Measurements from ENCODE around the gene CDC37.

Gene CDC37

DNA sequence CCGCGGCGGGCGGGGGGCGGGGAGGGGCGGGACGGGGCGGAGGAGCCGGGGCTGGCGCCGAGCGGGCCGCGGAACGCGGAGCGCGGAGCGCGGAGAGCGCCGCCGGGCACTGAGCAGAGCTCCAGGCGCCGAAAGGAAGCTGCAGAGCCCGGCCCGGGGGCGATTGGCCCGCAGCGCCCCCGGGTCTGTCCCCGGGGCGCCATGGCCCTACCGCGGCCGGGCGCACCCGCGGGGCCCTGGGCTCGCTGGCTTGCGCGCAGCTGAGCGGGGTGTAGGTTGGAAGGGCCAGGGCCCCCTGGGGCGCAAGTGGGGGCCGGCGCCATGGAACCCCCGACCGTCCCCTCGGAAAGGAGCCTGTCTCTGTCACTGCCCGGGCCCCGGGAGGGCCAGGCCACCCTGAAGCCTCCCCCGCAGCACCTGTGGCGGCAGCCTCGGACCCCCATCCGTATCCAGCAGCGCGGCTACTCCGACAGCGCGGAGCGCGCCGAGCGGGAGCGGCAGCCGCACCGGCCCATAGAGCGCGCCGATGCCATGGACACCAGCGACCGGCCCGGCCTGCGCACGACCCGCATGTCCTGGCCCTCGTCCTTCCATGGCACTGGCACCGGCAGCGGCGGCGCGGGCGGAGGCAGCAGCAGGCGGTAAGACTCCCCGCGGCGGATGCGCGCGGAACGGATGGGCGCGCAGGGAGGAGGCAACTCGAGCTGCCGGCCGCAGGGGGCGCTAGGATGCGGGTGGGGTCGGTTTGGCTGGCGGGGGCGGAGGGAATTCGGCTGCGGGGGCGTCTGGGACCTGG is 17.3 kb upstream of the CDC37 start, which contains the start of gene PDE4A:
TSS of gene PDE4A (plus strand) at position 95 of the 796 bp plus-strand sequence. CDS start at position 322, 227 bp downstream.
- peak within 1 kb of the TSS; percentile 97 for H3K4me2 ChIP-seq
- H4K20me1 ChIP-seq = peaks cover 64% of the 10 kb centered on the region
- H3K27me3 ChIP-seq = no peaks in the 10 kb centered on the region
- peaks cover 70% of the 10 kb centered on the region for H3K4me1 ChIP-seq
- H3K4me3 ChIP-seq = peak within 1 kb of the TSS; percentile 95
- H3K9me3 ChIP-seq = no peaks in the 10 kb centered on the region
- H3K9ac ChIP-seq = peak within 1 kb of the TSS; percentile 92
- no peak for TF ChIP-seq Cebpa-rat (IDR thresholded peaks at IDR 0.05)
- H3K27ac ChIP-seq = peak within 1 kb of the TSS; percentile 95
- no peaks in the 10 kb centered on the region for H3K36me3 ChIP-seq

- H4K20me1 ChIP-seq = peaks cover 56% of the 10 kb centered on the region
- H3K36me3 ChIP-seq = no peaks in the 10 kb centered on the region
- peak overlapping the region; percentile 95 for H3K27ac ChIP-seq
- H3K9me3 ChIP-seq = no peaks in the 10 kb centered on the region
- peak overlapping the region; percentile 92 for H3K9ac ChIP-seq
- H3K4me2 ChIP-seq = peak overlapping the region; percentile 97
- H3K27me3 ChIP-seq = no peaks in the 10 kb centered on the region
- peak overlapping the region; percentile 95 for H3K4me3 ChIP-seq
- H3K4me1 ChIP-seq = peaks cover 70% of the 10 kb centered on the region
- TF ChIP-seq Cebpa-rat (IDR thresholded peaks at IDR 0.05) = no peak
Observed at GRCh38 chr19:10419646-10420443, 16.5 kb upstream of the CDC37 start.

DNA sequence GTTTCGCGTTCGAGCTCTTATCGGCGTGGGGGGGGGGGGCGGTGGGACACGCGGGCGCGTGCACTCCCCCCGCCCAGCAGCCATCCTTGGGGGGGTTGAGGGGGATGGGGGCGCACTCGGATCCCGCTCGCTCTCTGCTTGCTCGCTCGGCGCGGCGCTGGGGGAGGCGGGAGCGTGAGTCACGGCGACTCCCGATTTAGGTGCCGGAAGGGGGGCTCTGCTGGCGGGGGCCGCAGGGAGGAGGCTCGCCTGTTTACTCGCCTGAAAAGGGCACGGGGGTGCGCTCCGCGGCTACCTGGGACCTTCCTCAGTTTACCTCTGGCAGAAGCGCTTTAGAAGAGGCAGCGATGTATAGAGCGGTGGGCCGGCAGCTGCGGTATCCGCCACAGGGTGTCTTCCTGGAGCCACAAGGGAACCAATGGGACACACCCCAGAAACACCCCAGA is 15.9 kb upstream of the CDC37 start:
- Histone ChIP-seq H3K4me3 (peak overlapping the region; percentile 95), H3K9me3 (peaks cover 5% of the 10 kb centered on the region; the same call in 1 of the 2 replicates), H3K9ac (peak overlapping the region; percentile 92), H3K27ac (peak overlapping the region; percentile 95), H3K36me3 (no peaks in the 10 kb centered on the region), H4K20me1 (peaks cover 51% of the 10 kb centered on the region), H3K4me1 (peaks cover 70% of the 10 kb centered on the region), H3K27me3 (no peaks in the 10 kb centered on the region), H3K4me2 (peak overlapping the region; percentile 97)
- no peak for TF ChIP-seq Cebpa-rat (IDR thresholded peaks at IDR 0.05)

DNA sequence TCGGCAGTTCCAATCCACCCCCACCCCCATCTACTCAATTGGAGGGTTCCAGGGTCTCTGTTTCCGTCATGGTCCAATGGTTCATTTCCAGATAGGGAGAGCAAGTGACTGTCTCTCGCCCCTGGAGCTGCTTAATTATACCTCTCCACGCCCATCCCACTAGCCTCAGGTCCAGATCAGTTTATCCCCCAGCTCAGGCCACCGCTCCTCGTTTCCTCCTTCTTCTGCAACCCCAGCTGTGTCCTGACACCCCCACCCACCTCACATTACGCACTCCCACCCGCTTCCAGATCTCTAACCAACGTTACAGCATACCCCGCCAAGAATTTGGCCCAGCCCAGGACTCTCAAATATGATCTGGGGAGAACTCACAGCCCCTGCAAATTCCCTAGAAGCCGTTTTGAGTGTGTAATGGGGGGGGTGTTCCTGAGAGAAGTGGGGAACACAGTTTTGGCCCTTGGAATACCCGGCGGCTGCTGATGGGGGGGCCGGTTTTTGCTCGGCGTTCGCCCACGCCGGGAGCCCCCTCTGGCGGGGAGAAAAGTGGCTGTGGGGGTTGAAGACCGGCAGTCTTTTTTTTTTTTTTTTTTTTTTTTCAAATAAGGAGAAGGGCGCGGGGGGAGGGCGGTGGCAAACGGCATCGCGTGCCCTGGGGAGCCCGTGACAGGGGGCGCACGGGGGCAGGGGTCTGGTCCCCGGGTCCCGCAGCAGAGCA is 15.3 kb upstream of the CDC37 start:
- H3K9me3 ChIP-seq = peaks cover 5% of the 10 kb centered on the region; the same call in 1 of the 2 replicates
- peaks cover 70% of the 10 kb centered on the region for H3K4me1 ChIP-seq
- no peaks in the 10 kb centered on the region for H3K36me3 ChIP-seq
- peak overlapping the region; percentile 97 for H3K4me2 ChIP-seq
- peaks cover 45% of the 10 kb centered on the region for H4K20me1 ChIP-seq
- peak overlapping the region; percentile 92 for H3K9ac ChIP-seq
- TF ChIP-seq Cebpa-rat (IDR thresholded peaks at IDR 0.05) = no peak
- peak overlapping the region; percentile 95 for H3K4me3 ChIP-seq
- peak overlapping the region; percentile 95 for H3K27ac ChIP-seq
- no peaks in the 10 kb centered on the region for H3K27me3 ChIP-seq

GRCh38 chr19:10418235-10418484 is 14.8 kb upstream of the CDC37 start:
- H3K27me3 ChIP-seq = no peaks in the 10 kb centered on the region
- peak overlapping the region; percentile 95 for H3K4me3 ChIP-seq
- H3K9me3 ChIP-seq = peaks cover 5% of the 10 kb centered on the region; the same call in 1 of the 2 replicates
- H3K9ac ChIP-seq = peak overlapping the region; percentile 92
- H3K4me2 ChIP-seq = peak overlapping the region; percentile 97
- H3K36me3 ChIP-seq = no peaks in the 10 kb centered on the region
- H3K27ac ChIP-seq = peak overlapping the region; percentile 95
- H3K4me1 ChIP-seq = peaks cover 70% of the 10 kb centered on the region
- TF ChIP-seq Cebpa-rat (IDR thresholded peaks at IDR 0.05) = no peak
- H4K20me1 ChIP-seq = peaks cover 40% of the 10 kb centered on the region

- H3K4me1 ChIP-seq = peaks cover 71% of the 10 kb centered on the region
- H3K27me3 ChIP-seq = no peaks in the 10 kb centered on the region
- TF ChIP-seq Cebpa-rat (IDR thresholded peaks at IDR 0.05) = no peak
- peaks cover 36% of the 10 kb centered on the region for H4K20me1 ChIP-seq
- H3K4me3 ChIP-seq = peak overlapping the region; percentile 95
- H3K27ac ChIP-seq = peak overlapping the region; percentile 95
- H3K9ac ChIP-seq = peak overlapping the region; percentile 92
- peak overlapping the region; percentile 97 for H3K4me2 ChIP-seq
- H3K9me3 ChIP-seq = peaks cover 5% of the 10 kb centered on the region; the same call in 1 of the 2 replicates
- no peaks in the 10 kb centered on the region for H3K36me3 ChIP-seq
Observed at GRCh38 chr19:10417541-10418234, 14.3 kb upstream of the CDC37 start.

DNA sequence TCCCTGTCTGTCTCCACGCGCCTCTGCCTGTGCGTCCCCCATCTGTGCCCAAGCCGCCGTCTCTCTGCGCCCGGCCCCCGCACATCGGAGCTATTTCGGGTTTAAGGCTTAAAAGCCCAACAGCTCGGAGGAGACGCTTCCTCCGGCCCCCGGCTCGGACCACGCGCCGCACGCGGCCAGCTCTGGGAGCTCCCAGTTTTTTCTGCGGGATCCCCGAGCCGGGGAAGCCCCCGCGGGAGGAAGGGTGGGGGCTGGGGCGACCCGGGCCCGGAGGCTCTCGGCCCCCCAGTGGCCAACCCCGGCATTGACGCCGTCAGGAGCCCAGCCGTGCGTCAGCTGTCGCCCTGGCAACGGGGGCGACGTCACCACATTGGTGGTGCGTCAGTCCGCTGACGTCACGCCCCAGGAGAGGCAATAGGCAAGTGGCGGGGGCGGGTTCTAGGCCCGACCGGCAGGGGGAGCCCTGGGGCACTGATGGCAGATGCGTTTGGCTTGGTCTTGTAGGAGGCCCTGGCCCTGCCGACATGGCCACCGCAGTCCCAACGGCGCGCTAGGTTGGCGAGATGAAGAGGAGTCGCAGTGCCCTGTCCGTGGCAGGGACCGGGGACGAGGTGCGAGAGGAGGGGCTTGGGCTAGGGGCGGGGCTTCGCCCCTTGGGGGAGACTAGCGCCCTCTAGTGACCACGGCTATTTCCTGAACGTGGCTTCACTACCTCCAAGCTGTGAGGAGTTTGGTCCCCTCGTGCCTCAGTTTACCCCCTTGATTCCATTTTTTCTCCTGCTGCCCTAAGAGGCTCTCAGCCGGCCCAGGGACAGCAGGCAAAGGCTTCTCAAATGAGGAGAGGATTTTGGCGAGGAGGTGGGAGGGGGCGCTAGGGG is 13.3 kb upstream of the CDC37 start:
- Histone ChIP-seq H4K20me1 (peaks cover 25% of the 10 kb centered on the region), H3K9ac (peak overlapping the region; percentile 81), H3K36me3 (no peaks in the 10 kb centered on the region), H3K9me3 (peaks cover 5% of the 10 kb centered on the region; the same call in 1 of the 2 replicates), H3K27ac (peak overlapping the region; percentile 95), H3K4me1 (peaks cover 71% of the 10 kb centered on the region), H3K4me3 (peak overlapping the region; percentile 95), H3K27me3 (no peaks in the 10 kb centered on the region), H3K4me2 (peak overlapping the region; percentile 97)
- no peak for TF ChIP-seq Cebpa-rat (IDR thresholded peaks at IDR 0.05)

DNA sequence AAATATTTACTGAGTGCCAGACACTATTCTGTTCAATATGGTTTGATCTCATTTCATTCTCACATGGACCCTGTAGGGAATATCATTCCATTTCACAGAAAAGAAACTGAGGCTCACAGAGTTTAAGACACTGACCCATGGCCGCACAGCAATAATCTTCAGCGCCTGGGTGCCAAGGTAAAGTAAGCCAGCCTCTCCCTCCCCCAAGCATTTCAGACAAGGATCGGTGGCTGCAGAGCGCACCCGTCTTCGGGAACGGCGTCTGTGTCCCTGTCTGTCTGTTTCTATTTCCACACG is 12.7 kb upstream of the CDC37 start:
- Histone ChIP-seq H3K36me3 (no peaks in the 10 kb centered on the region), H3K27ac (peak overlapping the region; percentile 95), H3K4me3 (peak overlapping the region; percentile 95), H3K9ac (peak overlapping the region; percentile 81), H3K27me3 (no peaks in the 10 kb centered on the region), H3K9me3 (peaks cover 5% of the 10 kb centered on the region; the same call in 1 of the 2 replicates), H3K4me1 (peaks cover 71% of the 10 kb centered on the region), H4K20me1 (peaks cover 19% of the 10 kb centered on the region), H3K4me2 (peak overlapping the region; percentile 97)
- TF ChIP-seq Cebpa-rat (IDR thresholded peaks at IDR 0.05) = no peak
